GM23248 (cell line): ENCODE measurements around the gene CD58.

Experiments used
- EZH2 ChIP-seq: fragments of 200-600 bp; sonication (generic); IDR thresholded peaks from 2 replicates; pipeline ENCODE4 v1.6.1; 2018; ENCODE audit warnings: antibody characterized with exemption, mild to moderate bottlenecking; ENCODE audit not compliant: insufficient read depth, poor library complexity, severe bottlenecking
- EZH2phosphoT487 ChIP-seq: fragments of 200-600 bp; sonication (generic); IDR thresholded peaks from 2 replicates; pipeline ENCODE4 v1.6.1; 2018; ENCODE audit warnings: antibody characterized with exemption, moderate library complexity, mild to moderate bottlenecking, low read depth; ENCODE audit not compliant: insufficient read depth

- TF ChIP-seq EZH2 (no peak), EZH2phosphoT487 (no peak)
Measured at GRCh38 chr1:116494745-116495144, 76.1 kb downstream of the CD58 start.
